Activated CD4-positive, alpha-beta T cell treated with anti-CD3 and anti-CD28 coated beads, Interleukin-2, amount 10 ng/mL, durations not matched to agents 7 days and 5 days (primary cell): ENCODE data around the gene PCDH9. TPM values are rescaled to one million over a fixed set of nuclear protein-coding genes. Genes with fewer than 3 reads are reported as not detected.

Experiments
- CTCF ChIA-PET: fragments of 350-600 bp; sonication (Branson Sonifier 250); formaldehyde crosslinking; loops from one replicate; lab custom pipeline; 2021; ENCODE audit warnings: antibody characterized with exemption; lab: Charles Lee
- POLR2A ChIA-PET: fragments of 350-600 bp; sonication (Branson Sonifier 250); formaldehyde crosslinking; loops from one replicate; lab custom pipeline; 2021; ENCODE audit warnings: antibody characterized with exemption; lab: Charles Lee
- DNase-seq: peaks from one replicate; pipeline ENCODE4 v3.0.0-alpha.2; 2020
- H3K27ac Mint-ChIP-seq: one replicate; pipeline ENCODE4 v1.8.0; 2021; ENCODE audit warnings: mild to moderate bottlenecking, moderate library complexity, mixed read lengths
- H3K27me3 Mint-ChIP-seq: one replicate; pipeline ENCODE4 v1.8.0; 2021; ENCODE audit warnings: mixed read lengths
- H3K36me3 Mint-ChIP-seq: one replicate; pipeline ENCODE4 v1.8.0; 2021; ENCODE audit warnings: low read depth, mixed read lengths
- H3K4me1 Mint-ChIP-seq: one replicate; pipeline ENCODE4 v1.8.0; 2021; ENCODE audit warnings: mixed read lengths
- H3K4me3 Mint-ChIP-seq: one replicate; pipeline ENCODE4 v1.8.0; 2021; ENCODE audit warnings: mild to moderate bottlenecking, moderate library complexity, mixed read lengths
- H3K9me3 Mint-ChIP-seq: one replicate; pipeline ENCODE4 v1.8.0; 2021; ENCODE audit warnings: mixed read lengths
- total RNA-seq, 2 experiments: library from RNA; stranded (reverse); gene quantifications; one replicate each; pipeline ENCODE4 v1.2.3, GENCODE V29; 2021

Gene PCDH9
- total RNA-seq, 2 experiments from 2014 or later = 0.25 to 0.30 TPM

GRCh38 chr13:66532146-66532545 lies 698.0 kb downstream of the PCDH9 start:
- POLR2A ChIA-PET = no interaction called here
- H3K4me3 Mint-ChIP-seq = no peak overlapping the region
- CTCF ChIA-PET = no interaction called here
- no peak for DNase-seq
- H3K36me3 Mint-ChIP-seq = no peaks in the 10 kb centered on the region
- no peaks in the 10 kb centered on the region for H3K9me3 Mint-ChIP-seq
- no peaks in the 10 kb centered on the region for H3K27me3 Mint-ChIP-seq
- no peak overlapping the region for H3K27ac Mint-ChIP-seq
- no peaks in the 10 kb centered on the region for H3K4me1 Mint-ChIP-seq

DNA sequence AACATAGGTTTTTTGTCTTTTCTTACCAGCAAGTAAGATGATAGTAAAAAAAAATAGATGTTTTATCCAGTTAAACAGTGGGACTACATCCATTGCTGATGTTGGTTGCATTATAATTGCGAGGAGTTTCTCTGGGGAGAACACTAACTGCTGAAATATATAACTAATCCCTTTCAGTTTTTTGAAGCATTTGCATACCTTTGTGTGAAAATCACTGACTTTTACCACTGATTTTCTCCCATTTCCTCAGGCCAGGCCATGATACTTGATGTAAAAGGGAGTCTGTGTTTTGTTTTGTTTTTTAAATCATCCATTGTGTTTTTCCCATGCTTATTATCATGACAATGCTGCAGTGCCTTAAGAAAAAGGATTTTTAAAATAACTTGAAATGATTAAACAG lies 699.5 kb downstream of the PCDH9 start:
- CTCF ChIA-PET = no interaction called here
- no peaks in the 10 kb centered on the region for H3K36me3 Mint-ChIP-seq
- POLR2A ChIA-PET = no interaction called here
- no peaks in the 10 kb centered on the region for H3K9me3 Mint-ChIP-seq
- no peaks in the 10 kb centered on the region for H3K4me1 Mint-ChIP-seq
- no peak overlapping the region for H3K27ac Mint-ChIP-seq
- H3K4me3 Mint-ChIP-seq = no peak overlapping the region
- DNase-seq = no peak
- H3K27me3 Mint-ChIP-seq = no peaks in the 10 kb centered on the region

DNA sequence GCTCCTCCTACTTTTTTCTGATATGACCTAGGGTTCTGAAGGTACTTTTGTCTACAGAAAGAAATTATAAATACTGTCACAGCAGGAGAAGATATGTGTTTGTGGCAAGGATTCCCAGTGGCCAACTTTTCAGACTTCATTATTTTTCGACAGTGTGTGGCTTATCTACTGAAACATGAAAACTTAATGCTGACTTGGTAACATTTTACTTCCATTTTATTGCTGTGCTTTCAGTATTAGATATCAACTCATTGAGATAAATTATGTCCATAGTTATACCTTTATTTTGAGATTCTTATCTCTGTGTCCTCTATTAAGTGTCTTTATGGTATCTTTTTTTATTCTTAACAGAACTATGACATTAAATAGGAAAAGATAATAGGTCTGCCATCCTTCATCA lies 700.0 kb downstream of the PCDH9 start:
- H3K27me3 Mint-ChIP-seq = no peaks in the 10 kb centered on the region
- ChIA-PET POLR2A (no interaction called here), CTCF (interaction anchor here (0.5 to 0.6 kb wide), 2 partner anchors 43 to 606 kb away, joined by 3 to 4 read pairs; no protein-coding TSS in a partner anchor)
- no peak overlapping the region for H3K4me3 Mint-ChIP-seq
- DNase-seq = no peak
- no peak overlapping the region for H3K27ac Mint-ChIP-seq
- no peaks in the 10 kb centered on the region for H3K36me3 Mint-ChIP-seq
- H3K9me3 Mint-ChIP-seq = no peaks in the 10 kb centered on the region
- H3K4me1 Mint-ChIP-seq = no peaks in the 10 kb centered on the region

DNA sequence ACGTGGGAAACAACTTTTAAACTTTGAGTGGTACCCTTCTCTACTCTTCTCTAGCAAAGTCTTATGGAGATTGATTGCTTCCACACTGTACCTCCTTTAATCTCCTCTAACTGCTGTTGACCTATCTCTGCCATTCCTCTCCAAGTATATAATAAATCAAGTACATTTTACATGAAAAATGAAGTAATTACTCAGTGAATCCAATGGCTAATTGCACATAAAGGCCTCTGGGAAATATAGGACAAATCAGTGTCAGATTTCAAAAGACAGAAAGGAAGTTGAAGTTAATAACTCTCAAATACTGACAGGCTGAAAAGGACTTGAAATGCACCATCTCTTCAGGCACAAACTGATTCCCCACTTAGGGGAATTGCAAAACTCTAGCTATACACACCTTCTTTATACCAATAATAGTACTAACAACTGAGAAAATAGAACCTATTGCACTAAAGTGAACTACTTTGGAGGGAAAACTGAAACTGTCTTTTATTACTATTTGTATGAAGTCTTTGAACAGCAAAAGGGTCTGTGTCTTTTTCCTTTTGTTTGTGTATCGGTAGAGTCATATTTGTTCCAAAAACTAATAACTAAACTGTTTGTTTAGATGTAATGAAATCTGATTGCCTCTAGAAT lies 701.1 kb downstream of the PCDH9 start:
- Mint-ChIP-seq H3K4me1 (no peaks in the 10 kb centered on the region), H3K27me3 (no peaks in the 10 kb centered on the region), H3K36me3 (no peaks in the 10 kb centered on the region), H3K27ac (no peak overlapping the region), H3K9me3 (no peaks in the 10 kb centered on the region), H3K4me3 (no peak overlapping the region)
- DNase-seq = no peak
- CTCF ChIA-PET = no interaction called here
- POLR2A ChIA-PET = no interaction called here

GRCh38 chr13:66528180-66528579 lies 702.0 kb downstream of the PCDH9 start:
- no peaks in the 10 kb centered on the region for H3K27me3 Mint-ChIP-seq
- DNase-seq = no peak
- H3K36me3 Mint-ChIP-seq = no peaks in the 10 kb centered on the region
- no peak overlapping the region for H3K4me3 Mint-ChIP-seq
- H3K27ac Mint-ChIP-seq = no peak overlapping the region
- POLR2A ChIA-PET = no interaction called here
- H3K9me3 Mint-ChIP-seq = no peaks in the 10 kb centered on the region
- CTCF ChIA-PET = no interaction called here
- H3K4me1 Mint-ChIP-seq = no peaks in the 10 kb centered on the region

DNA sequence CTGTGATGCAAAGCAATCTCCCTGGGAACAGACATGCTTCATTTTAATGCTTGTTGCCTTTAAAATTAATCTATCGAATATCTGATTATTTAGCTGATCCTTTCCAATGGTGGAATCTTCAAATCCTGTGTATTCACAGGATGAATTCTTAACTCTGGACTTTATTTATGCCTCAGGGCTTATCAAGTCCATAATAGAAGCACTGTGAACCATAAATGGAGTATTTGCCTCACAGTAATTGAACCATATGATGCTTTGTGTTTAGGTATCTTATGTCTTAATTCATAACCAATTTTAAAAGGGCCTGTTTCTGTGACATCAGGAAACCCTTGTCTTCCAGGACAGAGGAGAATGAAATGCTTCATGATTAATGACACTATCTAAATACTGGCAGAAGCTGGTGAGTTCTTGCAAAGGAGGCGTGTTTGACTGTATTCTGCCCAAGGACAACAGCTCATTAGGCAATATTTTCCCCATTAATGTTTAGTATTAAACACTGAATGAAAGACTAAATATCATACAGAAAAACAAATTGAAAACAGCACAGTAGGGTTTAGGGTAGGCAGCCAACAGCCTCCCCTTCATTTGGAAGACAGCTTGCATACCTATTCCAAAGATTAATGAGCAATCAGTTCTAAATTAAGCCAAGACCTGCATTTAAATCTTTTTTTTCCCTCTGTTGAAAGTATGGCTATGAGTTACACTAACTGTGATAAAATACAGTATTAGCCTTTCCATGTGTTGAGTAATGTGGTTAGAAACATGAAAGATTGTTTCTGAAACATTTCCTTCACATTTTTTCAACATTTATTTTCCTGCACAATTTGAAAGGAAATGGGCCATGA lies 709.4 kb downstream of the PCDH9 start:
- ChIA-PET POLR2A (no interaction called here), CTCF (no interaction called here)
- Mint-ChIP-seq H3K9me3 (no peaks in the 10 kb centered on the region), H3K36me3 (no peaks in the 10 kb centered on the region), H3K4me1 (no peaks in the 10 kb centered on the region), H3K27me3 (no peaks in the 10 kb centered on the region), H3K4me3 (no peak overlapping the region), H3K27ac (no peak overlapping the region)
- DNase-seq = no peak

- POLR2A ChIA-PET = no interaction called here
- Mint-ChIP-seq H3K9me3 (no peaks in the 10 kb centered on the region), H3K4me1 (no peaks in the 10 kb centered on the region), H3K4me3 (no peak overlapping the region), H3K27me3 (no peaks in the 10 kb centered on the region), H3K36me3 (no peaks in the 10 kb centered on the region), H3K27ac (no peak overlapping the region)
- CTCF ChIA-PET = no interaction called here
- DNase-seq = no peak
These were observed 710.9 kb downstream of the PCDH9 start for GRCh38 chr13:66519259-66519658.

- H3K4me3 Mint-ChIP-seq = no peak overlapping the region
- H3K36me3 Mint-ChIP-seq = no peaks in the 10 kb centered on the region
- DNase-seq = no peak
- H3K4me1 Mint-ChIP-seq = no peaks in the 10 kb centered on the region
- POLR2A ChIA-PET = no interaction called here
- H3K9me3 Mint-ChIP-seq = no peaks in the 10 kb centered on the region
- H3K27me3 Mint-ChIP-seq = no peaks in the 10 kb centered on the region
- CTCF ChIA-PET = no interaction called here
- no peak overlapping the region for H3K27ac Mint-ChIP-seq
These were observed 712.1 kb downstream of the PCDH9 start for GRCh38 chr13:66518068-66518467.

DNA sequence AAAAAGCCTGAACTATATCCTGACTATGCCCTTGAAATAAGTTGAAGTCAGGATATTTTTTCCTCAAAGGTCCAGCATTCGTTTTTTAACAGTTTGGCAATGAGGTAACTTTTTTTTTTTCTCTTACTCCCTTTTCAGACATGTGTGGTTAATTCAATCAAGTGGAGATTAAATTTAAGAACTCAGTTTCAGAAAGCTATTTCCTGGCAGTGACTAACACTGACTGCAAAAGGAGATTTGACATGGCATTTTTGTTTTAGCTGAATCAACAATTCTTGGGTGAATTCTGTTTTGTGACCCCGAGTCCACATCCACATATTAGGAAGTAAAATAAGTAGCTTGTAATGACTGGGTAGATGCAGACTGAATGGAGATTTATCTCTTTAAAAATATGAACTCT lies 716.4 kb downstream of the PCDH9 start:
- no peaks in the 10 kb centered on the region for H3K27me3 Mint-ChIP-seq
- ChIA-PET CTCF (no interaction called here), POLR2A (no interaction called here)
- H3K4me1 Mint-ChIP-seq = no peaks in the 10 kb centered on the region
- H3K36me3 Mint-ChIP-seq = no peaks in the 10 kb centered on the region
- no peaks in the 10 kb centered on the region for H3K9me3 Mint-ChIP-seq
- H3K27ac Mint-ChIP-seq = no peak overlapping the region
- no peak overlapping the region for H3K4me3 Mint-ChIP-seq
- DNase-seq = no peak

- no peak for DNase-seq
- Mint-ChIP-seq H3K27me3 (no peaks in the 10 kb centered on the region), H3K27ac (no peak overlapping the region), H3K36me3 (no peaks in the 10 kb centered on the region), H3K4me1 (no peaks in the 10 kb centered on the region), H3K9me3 (no peaks in the 10 kb centered on the region), H3K4me3 (no peak overlapping the region)
- CTCF ChIA-PET = no interaction called here
- POLR2A ChIA-PET = no interaction called here
These were observed 721.0 kb downstream of the PCDH9 start for GRCh38 chr13:66509175-66509574.

- Mint-ChIP-seq H3K4me1 (no peaks in the 10 kb centered on the region), H3K4me3 (no peak overlapping the region), H3K27ac (no peak overlapping the region), H3K36me3 (no peaks in the 10 kb centered on the region), H3K27me3 (no peaks in the 10 kb centered on the region), H3K9me3 (no peaks in the 10 kb centered on the region)
- no peak for DNase-seq
- ChIA-PET POLR2A (no interaction called here), CTCF (interaction anchor here (0.6 kb wide), 1 partner anchor 1395 kb away, joined by 3 read pairs; no protein-coding TSS in a partner anchor)
These were observed 721.8 kb downstream of the PCDH9 start for GRCh38 chr13:66508153-66508909.

DNA sequence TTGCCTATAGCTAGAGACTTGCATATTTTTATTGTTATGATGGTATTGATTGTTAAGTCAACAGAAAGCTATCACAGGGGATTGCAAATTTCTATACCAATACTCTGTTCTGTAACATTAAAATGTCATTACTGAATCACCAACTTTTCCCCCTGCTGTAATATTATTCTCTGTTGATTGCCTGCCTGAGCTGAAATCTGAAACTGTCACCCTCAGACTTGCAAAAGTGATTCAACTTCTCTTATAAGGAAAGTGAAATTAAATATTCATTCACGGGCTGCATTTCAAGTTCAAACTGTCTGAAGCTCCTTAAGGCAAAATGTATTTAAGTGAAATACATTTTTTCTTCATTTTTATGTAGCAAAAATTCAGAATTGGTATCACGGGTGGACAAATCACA lies 723.2 kb downstream of the PCDH9 start:
- POLR2A ChIA-PET = no interaction called here
- Mint-ChIP-seq H3K4me1 (no peaks in the 10 kb centered on the region), H3K9me3 (no peaks in the 10 kb centered on the region), H3K4me3 (no peak overlapping the region), H3K27ac (no peak overlapping the region), H3K27me3 (no peaks in the 10 kb centered on the region), H3K36me3 (no peaks in the 10 kb centered on the region)
- CTCF ChIA-PET = no interaction called here
- DNase-seq = no peak
